HG03520 (cell line): Measurements from ENCODE around the gene NADSYN1.

Source experiments
- ATAC-seq: cut with Tn5 transposase; IDR thresholded peaks from one replicate; pipeline ENCODE4 v1.9.1; 2021; ENCODE audit warnings: mild to moderate bottlenecking, moderate library complexity; ENCODE audit not compliant: unreplicated experiment

NADSYN1 gene

DNA sequence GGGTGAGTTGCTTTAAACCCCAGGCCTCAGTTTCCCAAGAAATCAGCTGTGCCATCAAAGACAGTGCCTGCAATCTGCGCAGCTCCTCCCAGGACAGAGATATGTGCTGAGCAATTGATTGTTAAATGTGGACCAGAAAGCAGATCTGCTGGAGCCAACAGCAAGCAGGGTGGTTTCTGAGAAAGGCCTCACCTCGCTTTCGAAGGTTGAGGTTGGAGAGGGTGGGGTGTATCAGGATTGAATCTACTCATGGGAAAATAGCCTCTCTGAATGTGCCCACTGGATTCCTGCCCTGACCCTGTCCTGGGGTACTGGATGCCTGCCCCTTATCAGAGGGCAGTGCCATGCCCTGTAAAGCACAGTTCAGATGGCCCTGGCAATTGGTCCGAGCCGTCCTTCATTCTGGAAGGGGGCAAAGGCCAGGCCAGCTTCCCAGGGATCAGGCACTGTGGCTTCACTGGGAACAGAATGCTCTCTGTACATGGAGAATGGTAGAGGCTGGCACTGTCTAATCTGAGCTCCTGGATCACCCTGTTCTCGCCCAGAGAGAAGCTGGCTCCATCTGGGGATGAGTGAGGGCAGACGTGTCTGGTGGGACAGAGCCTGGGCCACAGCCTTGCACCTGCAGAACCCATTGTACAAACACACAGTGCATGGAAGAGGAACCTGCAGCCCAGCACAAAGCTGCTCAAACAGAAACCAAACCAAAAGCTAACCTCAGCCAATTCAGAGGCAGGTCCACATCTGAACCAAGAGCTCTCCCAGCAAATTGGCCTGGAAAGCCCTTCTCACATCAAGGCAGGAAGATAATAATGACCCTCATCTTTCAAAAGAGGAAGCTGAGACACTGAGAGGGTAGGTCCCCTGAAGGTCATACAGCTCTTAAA lies 20.0 kb upstream of the NADSYN1 start:
- no peak for ATAC-seq

DNA sequence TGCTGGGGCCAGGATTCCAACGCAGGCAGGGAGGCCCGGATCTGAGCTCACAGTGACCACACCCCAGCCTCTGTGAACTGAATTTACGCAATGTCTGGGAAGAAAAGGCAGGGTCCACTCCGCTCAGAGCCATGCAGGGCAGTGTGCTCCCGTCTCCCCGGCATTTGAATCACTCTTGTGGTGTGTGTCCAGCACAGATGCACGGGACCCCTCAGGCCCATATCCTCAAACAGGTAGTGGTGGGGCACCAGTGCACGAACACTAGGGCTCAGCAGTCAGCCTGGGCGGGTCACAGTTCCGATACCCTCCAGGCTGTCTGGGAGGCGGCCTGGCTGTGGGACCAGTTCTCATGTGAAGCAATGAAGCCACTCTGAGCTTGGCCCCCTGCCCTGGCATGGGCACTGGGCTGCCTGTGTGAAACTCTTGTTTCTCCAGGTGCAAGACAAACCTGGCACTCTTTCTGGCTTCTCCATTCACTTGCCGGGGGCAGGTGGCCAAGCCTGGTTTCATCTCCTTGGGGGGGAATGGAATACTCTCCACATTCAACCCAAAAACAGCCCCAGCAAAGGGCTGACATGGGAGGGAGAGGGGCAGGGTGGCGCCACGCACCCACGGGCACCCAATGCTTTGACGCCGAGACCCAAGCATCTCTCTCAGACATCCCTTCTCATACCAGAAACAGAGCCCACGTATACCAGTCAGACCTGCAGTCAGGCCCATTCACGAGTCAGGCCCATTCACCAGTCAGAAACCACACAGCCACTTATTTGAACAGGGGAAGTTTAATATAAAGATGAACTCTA lies 19.2 kb upstream of the NADSYN1 start:
- ATAC-seq: no peak

GRCh38 chr11:71434576-71435130 lies 18.4 kb upstream of the NADSYN1 start:
- ATAC-seq: no peak

DNA sequence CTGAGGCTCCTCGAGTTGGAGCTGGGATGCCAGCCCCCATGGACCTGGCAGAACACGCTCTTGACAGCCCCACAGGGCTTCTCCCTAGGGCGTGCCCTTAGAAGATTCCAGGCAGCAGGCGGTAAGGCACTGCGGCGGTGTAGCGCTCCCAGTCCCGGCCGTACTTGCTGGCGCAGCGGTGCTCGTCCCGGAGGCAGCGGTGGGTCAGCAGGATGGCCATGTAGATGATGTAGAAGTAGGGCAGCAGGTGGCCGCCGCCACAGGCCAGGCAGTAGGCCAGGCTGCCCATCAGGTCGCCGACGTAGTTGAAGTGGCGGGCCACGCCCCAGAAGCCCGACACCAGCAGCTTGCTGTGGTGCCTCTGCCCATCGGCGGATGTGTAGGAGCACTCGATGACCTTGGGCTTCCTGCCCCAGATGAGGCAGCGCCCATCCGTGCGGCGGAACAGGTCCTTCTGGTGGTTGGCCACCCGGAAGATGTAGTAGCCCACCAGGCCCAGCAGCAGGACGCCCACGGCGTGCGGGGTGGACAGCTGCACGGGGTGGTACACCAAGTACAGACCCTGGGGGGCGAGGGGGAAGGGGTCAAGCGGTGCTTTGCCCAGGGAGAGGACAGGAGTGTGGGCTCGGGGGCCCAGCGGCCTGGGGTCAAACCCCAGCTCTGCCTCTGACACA lies 17.6 kb upstream of the NADSYN1 start:
- ATAC-seq: no peak

DNA sequence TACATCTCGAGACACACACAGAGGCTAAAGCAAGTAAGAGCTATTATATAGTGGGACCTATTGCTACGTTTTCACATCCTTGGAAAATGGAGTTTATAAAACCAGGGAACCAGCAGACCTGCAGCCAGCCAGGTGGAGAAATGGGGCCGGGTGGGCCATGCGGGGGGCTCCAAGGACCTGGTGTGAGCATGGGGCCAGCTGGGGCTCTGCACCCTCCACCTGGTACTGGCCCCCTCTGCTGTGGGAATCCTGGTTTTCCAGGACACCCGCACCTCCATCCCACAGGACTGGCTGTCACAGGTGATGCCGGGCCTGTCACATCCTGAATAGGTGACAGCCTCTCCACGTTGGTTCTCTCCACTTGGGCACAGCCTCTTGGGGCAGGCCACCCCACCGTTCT lies 16.1 kb upstream of the NADSYN1 start:
- no peak for ATAC-seq

DNA sequence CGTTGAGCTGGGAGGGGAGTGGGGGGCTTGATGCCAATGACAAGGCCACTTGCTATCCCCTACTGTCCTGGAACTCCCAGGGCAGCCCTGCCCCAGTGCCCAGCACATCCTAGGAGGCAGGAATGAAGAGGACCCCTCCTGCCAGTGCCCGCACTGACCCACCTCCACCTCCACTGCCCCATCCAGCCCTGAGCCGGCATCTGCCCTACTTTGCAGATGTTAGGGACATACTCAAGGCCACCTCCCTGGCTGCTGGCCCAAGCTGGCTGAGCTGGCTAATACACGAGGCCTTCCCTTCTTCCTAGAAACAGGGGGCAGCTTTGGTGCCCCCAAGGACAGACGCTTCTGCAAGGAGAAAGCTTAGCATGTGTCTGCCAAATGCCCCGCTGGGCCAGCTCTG lies 15.6 kb upstream of the NADSYN1 start:
- ATAC-seq: no peak

- no peak for ATAC-seq
Measured at GRCh38 chr11:71437879-71438278, 15.1 kb upstream of the NADSYN1 start.

- no peak for ATAC-seq
Measured at GRCh38 chr11:71438650-71439049, 14.4 kb upstream of the NADSYN1 start.

GRCh38 chr11:71440021-71440755 lies 12.8 kb upstream of the NADSYN1 start:
- ATAC-seq: no peak

- no peak for ATAC-seq
Measured at GRCh38 chr11:71441251-71441650, 11.8 kb upstream of the NADSYN1 start.

GRCh38 chr11:71442123-71442522 lies 10.9 kb upstream of the NADSYN1 start:
- ATAC-seq: no peak

DNA sequence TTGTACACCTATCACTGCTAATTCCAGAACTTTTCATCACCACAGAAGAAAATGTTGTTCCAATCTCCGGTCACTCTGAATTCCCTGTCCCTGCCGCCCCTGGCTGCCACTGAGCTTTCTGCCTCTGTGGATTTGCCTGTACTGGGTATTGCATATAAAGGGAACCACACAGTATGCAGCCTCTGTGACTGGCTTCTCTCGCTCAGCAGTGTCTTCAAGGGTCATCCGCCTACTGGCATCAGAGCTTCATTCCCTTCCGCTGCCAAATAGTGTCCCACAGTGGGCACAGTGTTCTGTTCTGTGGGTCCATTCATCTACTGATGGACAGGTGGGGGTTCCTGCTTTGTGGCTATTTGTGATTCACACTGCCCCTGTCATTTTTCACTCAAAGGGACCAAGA lies 10.1 kb upstream of the NADSYN1 start:
- no peak for ATAC-seq

DNA sequence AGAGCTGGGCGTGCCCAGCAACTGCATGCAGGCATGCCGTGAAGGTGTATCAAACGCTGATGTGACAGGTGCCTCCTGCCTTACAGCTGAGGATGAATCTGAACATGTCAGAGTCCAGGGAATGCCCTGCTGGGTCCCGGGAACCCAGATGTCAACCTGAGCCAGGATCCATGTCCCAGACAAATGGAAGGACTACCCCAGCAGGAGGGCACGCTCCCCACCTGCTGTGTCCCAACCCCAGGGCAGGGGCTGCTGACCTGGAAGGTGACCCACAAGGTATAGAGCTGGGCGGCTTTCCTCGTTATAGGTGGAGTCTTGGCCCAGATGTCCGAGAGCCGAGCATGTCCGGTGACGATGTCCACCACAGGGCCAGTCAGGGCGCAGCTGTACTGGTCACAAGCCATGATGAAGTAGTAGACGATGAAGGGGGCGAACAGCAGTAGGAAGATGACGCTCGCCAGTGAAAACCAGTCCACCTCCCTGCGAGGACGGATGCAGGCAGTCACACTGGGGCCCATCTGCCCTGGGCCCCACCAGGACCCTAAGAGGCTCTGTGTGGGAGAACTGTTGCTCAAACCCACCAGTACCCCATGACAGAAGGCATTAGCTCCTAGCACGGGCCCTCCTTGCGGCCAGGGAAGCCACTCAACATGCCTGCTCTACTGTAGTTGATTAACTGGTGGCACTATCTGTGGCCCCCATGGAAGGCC lies 9.1 kb upstream of the NADSYN1 start:
- no peak for ATAC-seq

- ATAC-seq: no peak
Measured at GRCh38 chr11:71444811-71445210, 8.2 kb upstream of the NADSYN1 start.

DNA sequence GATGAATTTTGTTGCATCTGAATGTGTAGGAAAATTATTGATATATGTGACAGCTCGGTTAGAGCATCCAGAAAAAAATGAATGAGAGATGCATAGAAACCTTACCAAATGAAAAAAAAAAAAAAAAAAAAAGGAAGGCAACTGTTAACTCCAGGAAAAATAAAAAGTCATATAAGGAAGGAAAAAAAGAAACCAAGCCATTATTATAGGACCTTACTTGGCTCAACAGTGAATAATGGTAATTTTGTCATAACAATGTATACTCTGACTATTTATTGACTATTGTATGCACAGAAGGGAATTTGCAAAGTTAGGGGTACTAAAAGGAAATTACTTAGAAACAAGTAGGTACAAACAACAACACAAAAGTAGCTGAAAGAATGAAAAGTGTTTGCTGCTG lies 6.9 kb upstream of the NADSYN1 start:
- no peak for ATAC-seq

DNA sequence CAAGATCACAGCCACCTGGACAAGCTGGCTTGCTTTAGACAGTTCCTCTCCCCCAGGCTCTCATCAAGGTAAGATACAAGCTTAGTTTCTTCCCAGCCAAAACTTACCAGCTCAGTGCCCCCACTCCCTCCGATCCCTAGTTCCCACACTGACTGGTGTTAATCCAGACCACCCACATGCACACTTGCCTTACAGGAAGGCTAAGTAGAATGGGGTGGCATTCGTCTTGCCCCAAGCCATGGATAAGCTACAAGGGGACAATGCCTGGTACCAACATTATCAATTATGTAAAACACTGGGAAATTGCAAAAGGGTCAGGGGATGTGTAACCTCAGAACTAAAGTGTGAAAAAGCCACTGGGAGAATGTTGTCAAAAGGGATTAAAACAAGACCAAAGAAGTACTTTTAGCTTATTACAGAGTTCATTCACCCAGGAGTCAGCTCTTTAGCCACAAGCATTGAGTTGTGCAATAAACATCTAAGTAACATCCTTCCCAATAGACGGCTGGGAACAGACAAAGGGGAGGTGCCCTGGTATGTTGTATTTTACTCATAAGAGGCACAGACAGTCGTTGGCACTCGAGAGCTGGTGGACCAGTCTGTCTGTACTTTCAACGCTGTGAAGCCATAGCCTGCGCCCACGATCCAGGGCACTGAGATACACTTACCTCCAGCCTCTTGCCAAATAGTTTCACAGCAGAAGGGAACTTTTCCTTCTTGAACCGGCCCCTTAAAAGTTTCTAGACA lies 5.9 kb upstream of the NADSYN1 start:
- ATAC-seq: no peak

DNA sequence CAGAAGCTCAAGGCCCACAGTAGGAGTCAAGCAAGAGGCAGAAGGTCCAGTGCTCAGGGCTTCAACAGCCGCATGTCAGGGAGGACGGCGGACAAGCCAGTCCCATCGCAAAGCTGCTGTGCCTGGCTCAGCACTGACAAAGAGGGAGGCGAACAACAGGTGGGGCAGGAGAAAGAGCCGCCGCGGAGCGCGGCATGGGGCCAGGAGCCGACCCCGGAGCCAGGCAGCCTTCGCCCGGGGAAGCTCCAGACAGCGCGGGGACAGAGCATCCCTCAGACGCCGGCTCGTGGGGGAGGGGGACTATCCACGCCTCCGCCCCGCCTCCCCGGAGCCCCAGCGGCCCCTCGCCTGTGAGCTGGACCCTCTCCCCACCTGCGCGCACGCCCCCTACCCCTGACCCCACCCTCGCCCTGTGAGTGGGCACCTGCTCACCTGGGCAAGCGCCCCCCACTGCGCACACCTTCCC lies 5.2 kb upstream of the NADSYN1 start:
- ATAC-seq: no peak

DNA sequence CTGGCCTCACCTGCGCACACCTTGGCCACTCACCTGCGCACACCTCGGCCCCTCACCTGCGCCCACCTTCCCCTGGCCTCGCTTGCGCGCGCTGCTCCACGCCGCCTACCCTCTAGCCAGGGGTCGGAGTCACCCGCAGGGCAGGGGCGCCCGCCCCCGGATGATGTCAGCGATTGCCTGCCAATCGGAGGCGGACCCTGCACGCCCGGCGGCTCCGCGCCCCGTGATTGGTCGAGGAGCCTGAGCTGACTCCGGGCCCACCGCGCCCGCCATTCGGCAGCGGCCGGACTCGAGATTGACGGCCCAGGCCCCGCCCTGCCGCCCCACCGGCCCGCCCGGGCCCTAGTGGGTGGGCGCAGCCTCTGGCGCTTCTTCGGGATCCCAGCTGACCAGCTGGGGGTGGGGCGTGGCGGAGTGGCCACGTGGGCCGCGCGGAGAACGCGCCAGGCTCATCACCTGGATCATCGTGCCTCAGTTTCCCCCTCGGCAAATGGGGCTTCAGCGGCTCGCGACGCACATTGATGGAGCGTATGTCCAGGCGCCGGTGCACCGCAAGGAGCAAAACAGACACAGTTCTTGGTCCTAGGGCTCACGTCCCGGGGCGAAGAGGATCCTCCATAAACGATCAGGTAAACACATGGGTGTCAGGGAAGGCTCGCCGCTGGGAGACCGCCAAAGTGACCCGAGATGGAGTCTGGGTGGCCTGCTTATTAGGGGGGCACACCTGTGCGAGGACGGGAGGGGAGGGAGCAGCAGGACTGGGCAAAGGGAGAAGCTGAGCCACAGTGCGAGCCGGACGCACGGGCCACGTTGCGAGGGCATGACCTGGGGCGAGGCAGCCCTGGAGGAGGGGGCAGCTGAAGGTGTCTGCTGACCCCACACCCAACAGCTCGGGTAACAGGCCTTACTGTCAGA lies 4.5 kb upstream of the NADSYN1 start, which contains the start of gene DHCR7:
Gene DHCR7 (minus strand): TSS at position 137 of the 915 bp plus-strand sequence. CDS start 3,441 bp downstream, outside the sequence.
- ATAC-seq: peak; percentile 76
